ENCODE measurements around the gene RNF144B.

Gene RNF144B

DNA sequence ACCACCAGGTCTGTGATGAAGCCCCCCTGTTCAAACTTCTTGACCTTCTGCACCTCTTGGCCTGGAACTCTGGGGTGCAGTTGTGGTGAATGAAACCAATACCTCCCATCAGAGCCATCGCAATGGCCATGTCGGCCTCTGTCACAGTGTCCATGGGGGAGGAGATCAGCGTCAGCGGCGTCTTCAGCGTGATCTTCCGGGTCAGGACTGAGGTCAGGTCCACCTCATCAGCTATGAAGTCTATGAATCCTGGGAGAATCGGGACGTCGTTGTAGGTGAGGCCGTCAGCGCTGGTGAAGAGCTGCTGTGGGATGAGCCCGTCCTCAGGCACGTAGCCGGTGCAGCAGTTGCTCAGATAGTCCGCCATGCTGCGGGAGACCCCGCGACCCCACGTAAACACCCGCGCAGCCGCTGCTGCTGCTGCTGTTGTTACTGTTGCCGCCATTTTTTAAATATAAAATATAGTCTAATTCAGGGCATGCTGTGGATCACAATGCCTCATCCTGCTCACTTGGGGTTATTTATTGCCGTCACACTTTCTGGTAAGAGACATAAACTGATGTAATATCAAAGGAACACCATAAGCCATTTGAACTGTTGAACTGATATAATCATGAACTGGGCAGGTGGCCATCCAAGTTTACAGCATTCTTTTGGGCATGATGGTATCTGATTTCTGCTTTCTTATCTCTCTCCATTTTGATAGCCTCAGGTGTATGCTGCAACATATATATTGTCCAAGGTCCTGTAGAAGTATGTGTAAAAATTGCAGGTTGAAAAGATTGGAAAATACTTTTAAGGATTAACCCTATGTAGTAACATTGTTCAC lies 18.7 kb upstream of the RNF144B start:
- H3K27ac ChIP-seq (ENCODE audit: low read length, poor library complexity, severe bottlenecking) = no peak overlapping the region
- H2AK5ac ChIP-seq (ENCODE audit: low read length, severe bottlenecking) = no peak overlapping the region
- H3K79me1 ChIP-seq (replicated peaks; ENCODE audit: low read length, poor library complexity, severe bottlenecking) = no peaks in the 10 kb centered on the region
- no peak overlapping the region for H2BK120ac ChIP-seq (ENCODE audit: low read depth, low read length)
- no peaks in the 10 kb centered on the region for H3K4me1 ChIP-seq (ENCODE audit: control insufficient read depth, insufficient read depth, low read depth, low read length)
- no peak overlapping the region for H3K18ac ChIP-seq (ENCODE audit: low read depth in 1 of 2, low read length in 2 of 2)
- H2AFZ ChIP-seq (ENCODE audit: low read depth, low read length) = no peak overlapping the region
- H3K9ac ChIP-seq (ENCODE audit: low read length) = no peak overlapping the region
- H3K9me3 ChIP-seq (ENCODE audit: control insufficient read depth, low read length) = no peaks in the 10 kb centered on the region
- H3K4ac ChIP-seq (ENCODE audit: low read depth in 1 of 2, low read length in 2 of 2) = no peak overlapping the region
- 96% methylated on average over 25 of the region's 25 CpGs for WGBS
- H3K23ac ChIP-seq (ENCODE audit: low read length in 2 of 2) = no peak overlapping the region
- DNase-seq = no peak
- peaks cover 0 to 3% of the 10 kb centered on the region in 2 experiments for H3K36me3 ChIP-seq (ENCODE audit: control insufficient read depth in 1 of 2, insufficient read depth in 2 of 2, low read depth in 1 of 2, low read length in 2 of 2)
- H3K14ac ChIP-seq (ENCODE audit: low read length in 2 of 2) = no peak overlapping the region
- no peak overlapping the region for H2BK12ac ChIP-seq (ENCODE audit: low read length in 2 of 2)
- no peak overlapping the region for H3K4me2 ChIP-seq (ENCODE audit: low read length, poor library complexity, severe bottlenecking)
- H3K27me3 ChIP-seq (ENCODE audit: control insufficient read depth in 1 of 2, insufficient read depth in 1 of 2, low read length in 2 of 2) = no peaks in the 10 kb centered on the region
- no peak overlapping the region for H2BK15ac ChIP-seq (ENCODE audit: low read depth, poor library complexity, severe bottlenecking)
- no peak overlapping the region for H2BK5ac ChIP-seq (ENCODE audit: low read depth, low read length, poor library complexity, severe bottlenecking)
- no peak overlapping the region for H4K8ac ChIP-seq (ENCODE audit: low read length)
- H4K91ac ChIP-seq (ENCODE audit: low read length) = no peak overlapping the region
- no peak overlapping the region for H3K4me3 ChIP-seq (ENCODE audit: insufficient read depth in 1 of 2, low read depth in 1 of 2, low read length in 2 of 2)

DNA sequence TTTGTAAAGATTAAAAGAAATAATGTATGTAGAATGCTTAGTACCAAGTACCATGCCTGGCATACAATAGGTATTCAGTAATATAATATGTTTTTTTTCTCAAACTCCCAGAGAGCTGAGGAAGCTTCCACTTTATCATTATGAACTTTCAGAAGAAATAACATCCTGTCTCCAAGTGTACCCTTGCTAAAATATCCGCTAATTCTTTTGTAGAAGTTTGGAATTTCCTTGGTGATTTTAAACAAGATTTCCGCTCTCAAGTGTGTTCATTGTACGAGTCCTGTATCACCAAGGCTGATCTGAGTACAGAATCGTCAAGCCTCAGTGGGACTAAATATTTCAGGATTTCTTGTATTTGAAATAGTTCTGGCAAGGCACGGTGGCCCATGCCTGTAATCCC lies 16.1 kb upstream of the RNF144B start:
- no peak overlapping the region for H4K91ac ChIP-seq (ENCODE audit: low read length)
- no peak overlapping the region for H3K27ac ChIP-seq (ENCODE audit: low read length, poor library complexity, severe bottlenecking)
- no peak overlapping the region for H2BK120ac ChIP-seq (ENCODE audit: low read depth, low read length)
- H2BK12ac ChIP-seq (ENCODE audit: low read length in 2 of 2) = no peak overlapping the region
- H4K8ac ChIP-seq (ENCODE audit: low read length) = no peak overlapping the region
- 88% methylated on average over 5 of the region's 5 CpGs for whole genome bisulfite sequencing
- no peak overlapping the region for H2AK5ac ChIP-seq (ENCODE audit: low read length, severe bottlenecking)
- no peak overlapping the region for H3K4me2 ChIP-seq (ENCODE audit: low read length, poor library complexity, severe bottlenecking)
- no peaks in the 10 kb centered on the region for H3K79me1 ChIP-seq (replicated peaks; ENCODE audit: low read length, poor library complexity, severe bottlenecking)
- no peak overlapping the region for H2BK15ac ChIP-seq (ENCODE audit: low read depth, poor library complexity, severe bottlenecking)
- no peak for DNase-seq
- H3K4me3 ChIP-seq (ENCODE audit: insufficient read depth in 1 of 2, low read depth in 1 of 2, low read length in 2 of 2) = no peak overlapping the region
- no peak overlapping the region for H2AFZ ChIP-seq (ENCODE audit: low read depth, low read length)
- peaks cover 0 to 3% of the 10 kb centered on the region in 2 experiments for H3K36me3 ChIP-seq (ENCODE audit: control insufficient read depth in 1 of 2, insufficient read depth in 2 of 2, low read depth in 1 of 2, low read length in 2 of 2)
- no peak overlapping the region for H3K9ac ChIP-seq (ENCODE audit: low read length)
- no peak overlapping the region for H3K4ac ChIP-seq (ENCODE audit: low read depth in 1 of 2, low read length in 2 of 2)
- H3K14ac ChIP-seq (ENCODE audit: low read length in 2 of 2) = no peak overlapping the region
- H3K27me3 ChIP-seq (ENCODE audit: control insufficient read depth in 1 of 2, insufficient read depth in 1 of 2, low read length in 2 of 2) = no peaks in the 10 kb centered on the region
- no peak overlapping the region for H2BK5ac ChIP-seq (ENCODE audit: low read depth, low read length, poor library complexity, severe bottlenecking)
- no peak overlapping the region for H3K23ac ChIP-seq (ENCODE audit: low read length in 2 of 2)
- H3K4me1 ChIP-seq (ENCODE audit: control insufficient read depth, insufficient read depth, low read depth, low read length) = no peaks in the 10 kb centered on the region
- no peak overlapping the region for H3K18ac ChIP-seq (ENCODE audit: low read depth in 1 of 2, low read length in 2 of 2)
- no peaks in the 10 kb centered on the region for H3K9me3 ChIP-seq (ENCODE audit: control insufficient read depth, low read length)

DNA sequence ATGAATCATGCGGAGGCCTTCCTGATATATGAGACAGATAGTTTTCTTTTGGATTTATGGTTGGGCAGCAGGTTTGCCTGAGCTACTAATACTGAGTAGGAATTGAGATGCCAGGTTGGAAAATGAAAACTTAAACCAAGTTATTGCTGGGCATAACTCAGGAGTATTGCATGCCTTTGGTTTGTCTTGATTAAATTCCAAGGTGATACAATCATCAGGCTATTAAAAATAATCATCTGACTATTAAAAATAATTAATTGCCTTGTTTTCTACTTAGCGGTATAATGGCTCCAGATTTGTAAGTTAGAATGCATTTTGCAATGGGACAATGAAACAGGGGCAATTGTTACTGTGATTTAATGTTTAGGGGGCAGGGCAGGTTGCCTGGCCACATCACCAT lies 15.5 kb upstream of the RNF144B start:
- Histone ChIP-seq H2BK15ac (ENCODE audit: low read depth, poor library complexity, severe bottlenecking) (no peak overlapping the region), H3K27ac (ENCODE audit: low read length, poor library complexity, severe bottlenecking) (no peak overlapping the region), H3K14ac (ENCODE audit: low read length in 2 of 2) (no peak overlapping the region), H4K91ac (ENCODE audit: low read length) (no peak overlapping the region), H3K9ac (ENCODE audit: low read length) (no peak overlapping the region), H3K9me3 (ENCODE audit: control insufficient read depth, low read length) (no peaks in the 10 kb centered on the region), H3K79me1 (replicated peaks; ENCODE audit: low read length, poor library complexity, severe bottlenecking) (no peaks in the 10 kb centered on the region), H3K27me3 (ENCODE audit: control insufficient read depth in 1 of 2, insufficient read depth in 1 of 2, low read length in 2 of 2) (no peaks in the 10 kb centered on the region), H3K4me2 (ENCODE audit: low read length, poor library complexity, severe bottlenecking) (no peak overlapping the region), H2BK12ac (ENCODE audit: low read length in 2 of 2) (no peak overlapping the region), H3K4ac (ENCODE audit: low read depth in 1 of 2, low read length in 2 of 2) (no peak overlapping the region), H3K4me3 (ENCODE audit: insufficient read depth in 1 of 2, low read depth in 1 of 2, low read length in 2 of 2) (no peak overlapping the region), H2BK120ac (ENCODE audit: low read depth, low read length) (no peak overlapping the region), H3K18ac (ENCODE audit: low read depth in 1 of 2, low read length in 2 of 2) (no peak overlapping the region), H3K36me3 (ENCODE audit: control insufficient read depth in 1 of 2, insufficient read depth in 2 of 2, low read depth in 1 of 2, low read length in 2 of 2) (peaks cover 0 to 3% of the 10 kb centered on the region in 2 experiments), H3K23ac (ENCODE audit: low read length in 2 of 2) (no peak overlapping the region), H3K4me1 (ENCODE audit: control insufficient read depth, insufficient read depth, low read depth, low read length) (no peaks in the 10 kb centered on the region), H4K8ac (ENCODE audit: low read length) (no peak overlapping the region), H2AFZ (ENCODE audit: low read depth, low read length) (no peak overlapping the region), H2BK5ac (ENCODE audit: low read depth, low read length, poor library complexity, severe bottlenecking) (no peak overlapping the region), H2AK5ac (ENCODE audit: low read length, severe bottlenecking) (no peak overlapping the region)
- 98% methylated on average over 2 of the region's 2 CpGs for WGBS
- no peak for DNase-seq

DNA sequence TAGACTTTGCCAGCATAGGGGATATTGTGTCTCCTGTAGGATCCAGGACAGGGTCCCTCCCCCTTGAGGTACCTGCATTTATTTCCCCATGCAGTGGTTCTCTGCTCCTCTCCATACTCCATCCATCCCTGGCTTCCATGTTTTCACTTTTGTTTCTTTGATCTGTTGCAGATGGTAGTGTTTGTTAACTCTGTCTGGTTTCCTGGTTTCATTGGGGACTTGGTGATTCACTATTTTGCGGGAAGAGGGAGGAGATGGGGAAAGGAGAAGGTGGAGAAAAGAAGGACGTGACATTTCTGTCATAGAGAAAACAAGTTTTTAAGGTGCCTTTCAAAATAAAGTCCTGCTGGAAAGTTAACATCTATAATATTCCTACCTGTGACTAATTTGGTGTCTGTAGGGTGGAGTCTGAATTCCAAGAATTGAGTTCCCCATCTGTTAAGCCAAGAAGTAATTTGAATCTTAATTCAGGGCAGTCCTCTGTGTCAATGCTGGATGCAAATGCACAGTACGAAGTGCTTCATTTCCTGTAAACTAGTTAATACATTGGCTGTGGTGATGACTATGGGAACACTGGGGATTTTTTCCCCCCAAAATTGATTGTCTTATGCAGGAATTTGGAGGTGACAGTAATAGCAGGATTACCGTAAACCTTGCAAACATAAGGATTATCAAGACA lies 6.9 kb upstream of the RNF144B start:
- Histone ChIP-seq H2BK120ac (ENCODE audit: low read depth, low read length) (no peak overlapping the region), H3K4me1 (ENCODE audit: control insufficient read depth, insufficient read depth, low read depth, low read length) (no peaks in the 10 kb centered on the region), H3K27me3 (ENCODE audit: control insufficient read depth in 1 of 2, insufficient read depth in 1 of 2, low read length in 2 of 2) (no peaks in the 10 kb centered on the region), H3K23ac (ENCODE audit: low read length in 2 of 2) (no peak overlapping the region), H3K36me3 (ENCODE audit: control insufficient read depth in 1 of 2, insufficient read depth in 2 of 2, low read depth in 1 of 2, low read length in 2 of 2) (no peaks in the 10 kb centered on the region), H3K79me1 (replicated peaks; ENCODE audit: low read length, poor library complexity, severe bottlenecking) (no peaks in the 10 kb centered on the region), H3K14ac (ENCODE audit: low read length in 2 of 2) (no peak overlapping the region), H3K9me3 (ENCODE audit: control insufficient read depth, low read length) (no peaks in the 10 kb centered on the region), H3K27ac (ENCODE audit: low read length, poor library complexity, severe bottlenecking) (no peak overlapping the region), H4K91ac (ENCODE audit: low read length) (no peak overlapping the region), H3K4me2 (ENCODE audit: low read length, poor library complexity, severe bottlenecking) (no peak overlapping the region), H3K4ac (ENCODE audit: low read depth in 1 of 2, low read length in 2 of 2) (no peak overlapping the region), H2BK12ac (ENCODE audit: low read length in 2 of 2) (no peak overlapping the region), H4K8ac (ENCODE audit: low read length) (no peak overlapping the region), H3K9ac (ENCODE audit: low read length) (no peak overlapping the region), H3K4me3 (ENCODE audit: insufficient read depth in 1 of 2, low read depth in 1 of 2, low read length in 2 of 2) (peak overlapping the region in 1 of 2 experiments; percentile 15), H2BK5ac (ENCODE audit: low read depth, low read length, poor library complexity, severe bottlenecking) (no peak overlapping the region), H2AK5ac (ENCODE audit: low read length, severe bottlenecking) (no peak overlapping the region), H2BK15ac (ENCODE audit: low read depth, poor library complexity, severe bottlenecking) (no peak overlapping the region), H2AFZ (ENCODE audit: low read depth, low read length) (no peak overlapping the region), H3K18ac (ENCODE audit: low read depth in 1 of 2, low read length in 2 of 2) (no peak overlapping the region)
- WGBS = 89% methylated on average over 3 of the region's 4 CpGs
- no peak for DNase-seq

All from mesenchymal stem cell (in vitro differentiated cells and primary cell).